H1 (cell line): ENCODE data around the gene KCNC2.

Source experiments
- CEBPB ChIP-seq: IDR thresholded peaks from 2 replicates; pipeline ENCODE4 v1.6.1; 2012; ENCODE audit warnings: low read depth, low read length
- EZH2 ChIP-seq: fragments of 200-600 bp; sonication (generic); IDR thresholded peaks from 2 replicates; pipeline ENCODE4 v1.7.1; 2012; ENCODE audit warnings: low read depth, mild to moderate bottlenecking, moderate library complexity, low read length, inconsistent platforms; ENCODE audit not compliant: severe bottlenecking
- SIN3A ChIP-seq, 2 experiments: IDR thresholded peaks in 1 of 2; conservative IDR thresholded peaks in 1 of 2; 2 replicates each; pipeline ENCODE4 v1.6.1; 2011 to 2012; ENCODE audit warnings: low read length in 2 of 2, improper control_type of control experiment in 1 of 2, low read depth in 1 of 2, mild to moderate bottlenecking in 1 of 2
- SP1 ChIP-seq: IDR thresholded peaks from 2 replicates; pipeline ENCODE4 v1.6.1; 2011; ENCODE audit warnings: low read depth, low read length
- TEAD4 ChIP-seq: IDR thresholded peaks from 2 replicates; pipeline ENCODE4 v1.6.1; 2012; ENCODE audit warnings: low read depth, low read length, inconsistent platforms, mixed read lengths
- ZNF274 ChIP-seq: IDR thresholded peaks from 2 replicates; pipeline ENCODE4 v1.7.0; 2012; ENCODE audit warnings: low read length, borderline replicate concordance; ENCODE audit errors: extremely low read depth
- TF ChIP-seq, protein P1 (sequence below), 3 experiments: IDR thresholded peaks; 1 replicate in 2 of 3; 2 replicates in 1 of 3; pipeline versions ENCODE4 v1.5.1 to v1.6.1; 2011; ENCODE audit warnings: low read length in 3 of 3, mild to moderate bottlenecking in 3 of 3, inconsistent platforms in 2 of 3, low read depth in 1 of 3, moderate library complexity in 1 of 3; ENCODE audit not compliant: insufficient read depth in 1 of 3; ENCODE audit errors: control extremely low read depth in 1 of 3

DNA sequence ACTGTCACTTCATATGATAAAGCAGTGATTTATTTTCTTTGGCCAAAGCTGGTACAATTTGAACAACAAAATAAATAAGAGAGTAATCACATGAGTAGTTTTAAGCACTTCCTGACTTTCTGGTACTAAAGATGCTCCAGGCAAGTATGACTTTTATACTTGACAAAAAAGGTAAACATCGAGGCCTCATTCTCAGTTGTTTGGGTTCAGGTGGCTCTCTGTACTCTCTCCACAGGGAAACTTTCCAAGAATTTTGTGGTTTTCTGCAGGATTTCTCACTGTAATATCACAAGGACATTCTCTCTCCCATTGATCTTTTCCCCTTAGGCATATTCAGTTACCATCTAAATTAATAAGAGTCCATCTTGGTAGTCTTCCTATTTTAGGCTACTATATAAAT is 26.6 kb upstream of the KCNC2 start:
- TF ChIP-seq, protein P1, sequence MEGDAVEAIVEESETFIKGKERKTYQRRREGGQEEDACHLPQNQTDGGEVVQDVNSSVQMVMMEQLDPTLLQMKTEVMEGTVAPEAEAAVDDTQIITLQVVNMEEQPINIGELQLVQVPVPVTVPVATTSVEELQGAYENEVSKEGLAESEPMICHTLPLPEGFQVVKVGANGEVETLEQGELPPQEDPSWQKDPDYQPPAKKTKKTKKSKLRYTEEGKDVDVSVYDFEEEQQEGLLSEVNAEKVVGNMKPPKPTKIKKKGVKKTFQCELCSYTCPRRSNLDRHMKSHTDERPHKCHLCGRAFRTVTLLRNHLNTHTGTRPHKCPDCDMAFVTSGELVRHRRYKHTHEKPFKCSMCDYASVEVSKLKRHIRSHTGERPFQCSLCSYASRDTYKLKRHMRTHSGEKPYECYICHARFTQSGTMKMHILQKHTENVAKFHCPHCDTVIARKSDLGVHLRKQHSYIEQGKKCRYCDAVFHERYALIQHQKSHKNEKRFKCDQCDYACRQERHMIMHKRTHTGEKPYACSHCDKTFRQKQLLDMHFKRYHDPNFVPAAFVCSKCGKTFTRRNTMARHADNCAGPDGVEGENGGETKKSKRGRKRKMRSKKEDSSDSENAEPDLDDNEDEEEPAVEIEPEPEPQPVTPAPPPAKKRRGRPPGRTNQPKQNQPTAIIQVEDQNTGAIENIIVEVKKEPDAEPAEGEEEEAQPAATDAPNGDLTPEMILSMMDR (IDR thresholded peaks at IDR 0.05; ENCODE audit: control extremely low read depth in 1 of 3, insufficient read depth in 1 of 3, low read depth in 1 of 3, low read length in 3 of 3) = no peak
- TF ChIP-seq EZH2 (no peak), SIN3A (conservative IDR thresholded peaks at IDR 0.05 in 1 of 2, IDR thresholded peaks at IDR 0.05 in 1 of 2; ENCODE audit: low read depth in 1 of 2, low read length in 2 of 2) (no peak), CEBPB (no peak), SP1 (no peak), ZNF274 (no peak), TEAD4 (no peak)
